Upper lobe of left lung (tissue), 6 donors: Measurements from ENCODE around the gene NDUFV2. TPM values are rescaled to one million over a fixed set of nuclear protein-coding genes. Genes with fewer than 3 reads are reported as not detected.
A peak's percentile ranks its signal among the peaks of the same experiment; 100 is the strongest.

ENCODE experiments used
- ATAC-seq, 2 donors: fragments of 200-7000 bp; cut with Tn5 transposase; one replicate each; pipeline ENCODE4 v1.9.1; 2022; ENCODE audit warnings: mild to moderate bottlenecking in 2 of 2, moderate library complexity in 2 of 2; ENCODE audit not compliant: low FRiP score in 2 of 2
- DNase-seq, 2 donors: peaks; one replicate each; pipeline ENCODE4 v3.0.0-alpha.2; 2019 to 2020
- H3K27ac ChIP-seq, 4 donors: fragments of 200-600 bp; sonication (generic); one replicate each; pipeline ENCODE4 v1.5.1; 2016 to 2019
- H3K27me3 ChIP-seq, 4 donors: fragments of 200-600 bp; sonication (generic); one replicate each; pipeline ENCODE4 v1.5.1; 2017 to 2019
- H3K36me3 ChIP-seq, 4 donors: fragments of 200-600 bp; sonication (generic); one replicate each; pipeline ENCODE4 v1.5.1; 2016 to 2019
- H3K4me1 ChIP-seq, 4 donors: fragments of 200-600 bp; sonication (generic); one replicate each; pipeline ENCODE4 v1.5.1; 2018 to 2019
- H3K4me3 ChIP-seq, 4 donors: fragments of 200-600 bp; sonication (generic); one replicate each; pipeline ENCODE4 v1.5.1; 2017 to 2019; ENCODE audit warnings: mild to moderate bottlenecking in 2 of 4, moderate library complexity in 1 of 4
- H3K9me3 ChIP-seq, 4 donors: fragments of 200-600 bp; sonication (generic); one replicate each; pipeline ENCODE4 v1.5.1; 2018 to 2019
- CTCF ChIP-seq, 6 experiments: fragments of 450-650 bp in 4 of 6; fragments of 200-600 bp in 2 of 6; sonication (generic) in 2 of 6; IDR thresholded peaks; one replicate each; pipeline ENCODE4 v1.5.1; 2016 to 2019; ENCODE audit warnings: antibody characterized with exemption in 6 of 6
- EP300 ChIP-seq, 4 donors: sonication (generic); formaldehyde crosslinking; IDR thresholded peaks; one replicate each; pipeline ENCODE4 v1.5.1; 2017; ENCODE audit warnings: antibody characterized with exemption in 4 of 4, control low read depth in 2 of 4
- POLR2A ChIP-seq, 4 donors: fragments of 450-650 bp; IDR thresholded peaks; one replicate each; pipeline ENCODE4 v1.5.1; 2016 to 2017; ENCODE audit warnings: antibody characterized with exemption in 4 of 4, mild to moderate bottlenecking in 2 of 4
- POLR2AphosphoS5 ChIP-seq, 2 donors: sonication (generic); formaldehyde crosslinking; IDR thresholded peaks; one replicate each; pipeline ENCODE4 v1.5.1; 2017; ENCODE audit warnings: antibody characterized with exemption in 2 of 2
- WGBS, 2 donors: methylation state at CpG; one replicate each; pipeline ENCODE4 v1.1.5; 2017 to 2018; 5-methylcytosine and 5-hydroxymethylcytosine counted together
- total RNA-seq, 6 donors: library from RNA; depleted of rRNA in 4 of 6; stranded (reverse); fragments of >200 nt in 4 of 6; gene quantifications; one replicate each; pipeline versions ENCODE4 v1.1.0 to v1.2.1, GENCODE V29; 2016 to 2021
- donor health status: DM: no; HTN: no; CAD: no; lungs with moderate emphysema.
- donor health status: DM: no; HTN: yes; CAD: no; lungs with severe emphysema.

The NDUFV2 gene
- total RNA-seq, 6 donors from 2014 or later, result 45.3 to 154 (median 113) TPM

GRCh38 chr18:9103376-9103873 is 926 bp downstream of the NDUFV2 start:
- Histone ChIP-seq H3K4me1 (peaks cover 40 to 54% (median 46%) of the 10 kb centered on the region in 4 donors), H3K27ac (peak overlapping the region; percentile 94 to 98 (median 96)), H3K9me3 (no peaks in the 10 kb centered on the region), H3K4me3 (peak overlapping the region; percentile 42 to 70 (median 62)), H3K27me3 (no peaks in the 10 kb centered on the region), H3K36me3 (peaks cover 0 to 3% (median 0%) of the 10 kb centered on the region in 4 donors)
- peak in 1 of 6 experiments; percentile 33 for TF ChIP-seq CTCF (IDR thresholded peaks at IDR 0.05)
- no peak for TF ChIP-seq EP300 (IDR thresholded peaks at IDR 0.05)
- no peak for TF ChIP-seq POLR2A (IDR thresholded peaks at IDR 0.05)
- ATAC-seq (no peak), DNase-seq (no peak)
- WGBS, 2 donors, result 0 to 1% methylated on average over 4 of the region's 4 CpGs

GRCh38 chr18:9104244-9104901 is 1.9 kb downstream of the NDUFV2 start:
- Histone ChIP-seq H3K36me3 (peaks cover 0 to 3% (median 0%) of the 10 kb centered on the region in 4 donors), H3K9me3 (no peaks in the 10 kb centered on the region), H3K4me1 (peaks cover 47 to 64% (median 54%) of the 10 kb centered on the region in 4 donors), H3K27me3 (no peaks in the 10 kb centered on the region), H3K27ac (peak overlapping the region; percentile 94 to 98 (median 96)), H3K4me3 (peak overlapping the region; percentile 42 to 70 (median 62))
- 11 to 14% methylated on average over 5 of the region's 5 CpGs for WGBS, 2 donors
- TF ChIP-seq POLR2A (IDR thresholded peaks at IDR 0.05), result no peak
- TF ChIP-seq CTCF (IDR thresholded peaks at IDR 0.05), result no peak
- TF ChIP-seq POLR2AphosphoS5 (IDR thresholded peaks at IDR 0.05), result no peak
- TF ChIP-seq EP300 (IDR thresholded peaks at IDR 0.05), result no peak
- no peak for DNase-seq
- ATAC-seq, result no peak

- no peak for TF ChIP-seq POLR2AphosphoS5 (IDR thresholded peaks at IDR 0.05)
- no peak for TF ChIP-seq POLR2A (IDR thresholded peaks at IDR 0.05)
- ATAC-seq (no peak), DNase-seq (no peak)
- H3K4me3 ChIP-seq, result peak overlapping the region in 1 of 4 donors; percentile 59
- H3K4me1 ChIP-seq, result peaks cover 58 to 71% (median 63%) of the 10 kb centered on the region in 4 donors
- peak overlapping the region in 2 of 4 donors; percentile 54 to 98 for H3K27ac ChIP-seq
- WGBS, 2 donors, result 44 to 45% methylated on average over 3 of the region's 3 CpGs
- H3K9me3 ChIP-seq, result no peaks in the 10 kb centered on the region
- peaks cover 0 to 3% (median 0%) of the 10 kb centered on the region in 4 donors for H3K36me3 ChIP-seq
- no peaks in the 10 kb centered on the region for H3K27me3 ChIP-seq
These were observed 2.9 kb downstream of the NDUFV2 start for GRCh38 chr18:9105420-9105819.

- Histone ChIP-seq H3K36me3 (peaks cover 0 to 3% (median 0%) of the 10 kb centered on the region in 4 donors), H3K4me1 (peaks cover 62 to 77% (median 69%) of the 10 kb centered on the region in 4 donors), H3K9me3 (no peaks in the 10 kb centered on the region), H3K27ac (peak overlapping the region in 3 of 4 donors; percentile 8 to 98 (median 54)), H3K27me3 (no peaks in the 10 kb centered on the region), H3K4me3 (peak overlapping the region in 1 of 4 donors; percentile 59)
- WGBS, 2 donors, result 68 to 82% methylated on average over 1 of the region's 1 CpG
- ATAC-seq (no peak), DNase-seq (no peak)
- TF ChIP-seq EP300 (IDR thresholded peaks at IDR 0.05) (no peak), POLR2A (IDR thresholded peaks at IDR 0.05) (no peak), POLR2AphosphoS5 (IDR thresholded peaks at IDR 0.05) (no peak), CTCF (IDR thresholded peaks at IDR 0.05) (no peak)
These were observed 3.6 kb downstream of the NDUFV2 start for GRCh38 chr18:9106094-9106493.

- Histone ChIP-seq H3K27me3 (no peaks in the 10 kb centered on the region), H3K36me3 (peaks cover 0 to 3% (median 0%) of the 10 kb centered on the region in 4 donors), H3K9me3 (no peaks in the 10 kb centered on the region), H3K27ac (peak overlapping the region in 3 of 4 donors; percentile 8 to 98 (median 54)), H3K4me1 (peaks cover 58 to 78% (median 65%) of the 10 kb centered on the region in 4 donors), H3K4me3 (no peak overlapping the region)
- WGBS, 2 donors, result 22% methylated on average over 4 of the region's 4 CpGs
- TF ChIP-seq EP300 (IDR thresholded peaks at IDR 0.05) (no peak), POLR2AphosphoS5 (IDR thresholded peaks at IDR 0.05) (no peak), POLR2A (IDR thresholded peaks at IDR 0.05) (no peak), CTCF (IDR thresholded peaks at IDR 0.05) (no peak)
- ATAC-seq (no peak), DNase-seq (no peak)
These were observed 4.5 kb downstream of the NDUFV2 start for GRCh38 chr18:9106800-9107584.
